GM23338 (cell line): ENCODE results near the gene RECQL5. TPM values are rescaled to one million over a fixed set of nuclear protein-coding genes. Genes with fewer than 3 reads are reported as not detected.
A peak's percentile ranks its signal among the peaks of the same experiment; 100 is the strongest.

Experiments
- ATAC-seq: fragments of 200-7000 bp; cut with Tn5 transposase; 3 replicates; pipeline ENCODE4 v1.9.1; 2020
- DNase-seq: peaks from one replicate; pipeline ENCODE4 v3.0.0-alpha.2; 2015; ENCODE audit warnings: low spot score
- H2AFZ ChIP-seq: fragments of 200-600 bp; sonication (generic); 2 replicates; pipeline ENCODE4 v1.8.0; 2016; ENCODE audit warnings: antibody characterized with exemption, mild to moderate bottlenecking, moderate library complexity
- H3F3A ChIP-seq: fragments of 200-600 bp; sonication (generic); replicated peaks from 2 replicates; pipeline ENCODE4 v1.8.0; 2017; ENCODE audit warnings: antibody characterized with exemption, mixed run types, low read depth
- H3K27ac ChIP-seq: fragments of 200-600 bp; sonication (generic); 2 replicates; pipeline ENCODE4 v1.6.1; 2016; ENCODE audit warnings: low read depth
- H3K27me3 ChIP-seq: fragments of 200-600 bp; sonication (generic); 2 replicates; pipeline ENCODE4 v1.8.0; 2016; ENCODE audit warnings: mild to moderate bottlenecking, mixed run types, moderate library complexity; ENCODE audit not compliant: insufficient read depth
- H3K36me3 ChIP-seq: fragments of 200-600 bp; sonication (generic); 2 replicates; pipeline ENCODE4 v1.8.0; 2016; ENCODE audit warnings: mild to moderate bottlenecking; ENCODE audit not compliant: insufficient read depth
- H3K4me1 ChIP-seq: fragments of 200-600 bp; sonication (generic); 2 replicates; pipeline ENCODE4 v1.8.0; 2016; ENCODE audit warnings: mild to moderate bottlenecking, moderate library complexity; ENCODE audit not compliant: insufficient read depth
- H3K4me2 ChIP-seq: fragments of 200-600 bp; sonication (generic); 2 replicates; pipeline ENCODE4 v1.7.1; 2017; ENCODE audit warnings: mixed run types
- H3K4me3 ChIP-seq: fragments of 200-600 bp; sonication (generic); 2 replicates; pipeline ENCODE4 v1.6.1; 2016; ENCODE audit warnings: mixed run types
- H3K79me2 ChIP-seq: fragments of 200-600 bp; sonication (generic); replicated peaks from 2 replicates; pipeline ENCODE4 v1.8.0; 2017; ENCODE audit warnings: mild to moderate bottlenecking; ENCODE audit not compliant: insufficient read depth
- H3K9me2 ChIP-seq: fragments of 200-600 bp; sonication (generic); 2 replicates; pipeline ENCODE4 v1.8.0; 2017; ENCODE audit not compliant: insufficient read depth
- H4K20me1 ChIP-seq: fragments of 200-600 bp; sonication (generic); replicated peaks from 2 replicates; pipeline ENCODE4 v1.8.0; 2017; ENCODE audit warnings: mild to moderate bottlenecking; ENCODE audit not compliant: insufficient read depth
- H3K27ac Mint-ChIP-seq: 2 replicates; pipeline ENCODE4 v1.8.0; 2020; ENCODE audit warnings: inconsistent platforms, mild to moderate bottlenecking, moderate library complexity, mixed read lengths
- H3K27me3 Mint-ChIP-seq: 3 replicates; pipeline ENCODE4 v1.8.0; 2022; ENCODE audit warnings: low read depth, mild to moderate bottlenecking, moderate library complexity, mixed read lengths, inconsistent platforms; ENCODE audit not compliant: insufficient read depth, poor library complexity
- H3K36me3 Mint-ChIP-seq: 3 replicates; pipeline ENCODE4 v1.8.0; 2021; ENCODE audit warnings: low read depth, mild to moderate bottlenecking, inconsistent platforms, moderate library complexity, mixed read lengths
- H3K4me1 Mint-ChIP-seq: 3 replicates; pipeline ENCODE4 v1.8.0; 2020; ENCODE audit warnings: mild to moderate bottlenecking, inconsistent platforms, mixed read lengths
- H3K4me3 Mint-ChIP-seq: 3 replicates; pipeline ENCODE4 v1.8.0; 2021; ENCODE audit warnings: moderate library complexity, mild to moderate bottlenecking, inconsistent platforms, mixed read lengths
- H3K9me3 Mint-ChIP-seq: 3 replicates; pipeline ENCODE4 v1.8.0; 2020; ENCODE audit warnings: moderate library complexity, mild to moderate bottlenecking, inconsistent platforms, mixed read lengths
- CREB1 ChIP-seq: fragments of 250-450 bp; sonication (Bioruptor Pico); IDR thresholded peaks from 2 replicates; pipeline ENCODE4 v1.5.0; 2020; ENCODE audit warnings: low read depth, mild to moderate bottlenecking, moderate library complexity
- CTCF ChIP-seq, 2 experiments: fragments of 200-600 bp in 1 of 2; sonication (generic) in 1 of 2; conservative IDR thresholded peaks; 2 replicates each; pipeline versions ENCODE4 v1.5.1 to v1.6.1; 2016 to 2017; ENCODE audit warnings: antibody characterized with exemption in 2 of 2, low read depth in 2 of 2, mild to moderate bottlenecking in 2 of 2, moderate library complexity in 1 of 2
- ETS1 ChIP-seq: IDR thresholded peaks from 2 replicates; pipeline ENCODE4 v1.6.1; 2016; ENCODE audit warnings: antibody characterized with exemption
- EZH2 ChIP-seq: fragments of 200-600 bp; sonication (generic); IDR thresholded peaks from one replicate; pipeline ENCODE4 v1.8.0; 2017; ENCODE audit warnings: antibody characterized with exemption, mild to moderate bottlenecking, low read depth; ENCODE audit not compliant: unreplicated experiment
- EZH2phosphoT487 ChIP-seq: fragments of 200-600 bp; sonication (generic); IDR thresholded peaks from one replicate; pipeline ENCODE4 v1.8.1; 2018; ENCODE audit warnings: antibody characterized with exemption; ENCODE audit not compliant: unreplicated experiment
- JUNB ChIP-seq: IDR thresholded peaks from one replicate; pipeline ENCODE4 v1.6.1; 2016; ENCODE audit warnings: antibody characterized with exemption; ENCODE audit not compliant: unreplicated experiment
- NANOG ChIP-seq: IDR thresholded peaks from 2 replicates; pipeline ENCODE4 v1.6.1; 2016; ENCODE audit warnings: antibody characterized with exemption, borderline replicate concordance
- POLR2AphosphoS5 ChIP-seq: IDR thresholded peaks from 2 replicates; pipeline ENCODE4 v1.6.1; 2016; ENCODE audit warnings: antibody characterized with exemption, low read depth
- REST ChIP-seq: IDR thresholded peaks from one replicate; pipeline ENCODE4 v1.6.1; 2018; ENCODE audit warnings: antibody characterized with exemption; ENCODE audit not compliant: unreplicated experiment
- STAT1 ChIP-seq: IDR thresholded peaks from one replicate; pipeline ENCODE4 v1.6.1; 2016; ENCODE audit warnings: antibody characterized with exemption; ENCODE audit not compliant: unreplicated experiment
- ZNF114 ChIP-seq: fragments of 250-450 bp; sonication (Bioruptor Pico); IDR thresholded peaks from 2 replicates; pipeline ENCODE4 v1.5.0; 2020; ENCODE audit warnings: mild to moderate bottlenecking, moderate library complexity
- ZNF331 ChIP-seq: fragments of 250-450 bp; sonication (Bioruptor Pico); IDR thresholded peaks from 2 replicates; pipeline ENCODE4 v1.5.0; 2020; ENCODE audit warnings: low read depth, mild to moderate bottlenecking, moderate library complexity
- ZNF462 ChIP-seq: fragments of 250-450 bp; sonication (Bioruptor Pico); IDR thresholded peaks from 2 replicates; pipeline ENCODE4 v1.5.0; 2020; ENCODE audit warnings: mild to moderate bottlenecking, moderate library complexity
- long read RNA-seq: library from polyadenylated mRNA; unstranded; transcript quantifications from one replicate; pipeline ENCODE4 v2.0.0, GENCODE V29; 2020; ENCODE audit not compliant: unreplicated experiment
- polyA plus RNA-seq: library from polyadenylated mRNA; unstranded; fragments of >200 nt; fragmentation: Nextera tagmentation; extraction: Ambion mirVana; gene quantifications from 2 replicates; pipeline ENCODE4 v1.2.1, GENCODE V29; 2016
- total RNA-seq: library from RNA; depleted of rRNA; stranded (reverse); fragments of >200 nt; shearing (Covaris generic); gene quantifications from 2 replicates; pipeline ENCODE4 v1.2.3, GENCODE V29; 2014; rRNA removed

Gene RECQL5
- total RNA-seq, result 23.3 and 24.5 TPM in 2 replicates
- 19.9 and 20.0 TPM in 2 replicates for polyA plus RNA-seq
- long read RNA-seq, partial matches to known transcripts, result 5 of 11 reads
- long read RNA-seq, other reads (novel, unspliced or antisense), result 1 of 11 reads

GRCh38 chr17:75666959-75667790 is at the start of gene RECQL5, which contains the start of gene SAP30BP:
RECQL5 (minus strand) TSS chr17:75667154; CDS start chr17:75666557, 597 bp downstream.
SAP30BP (plus strand) TSS chr17:75667338; CDS start chr17:75667373, 35 bp downstream.
- ATAC-seq (peak; percentile 100), DNase-seq (peak; percentile 100)
- peak within 1 kb of the TSS; percentile 99 for H3K4me2 ChIP-seq
- H3F3A ChIP-seq, result peaks cover 11% of the 10 kb centered on the region
- peaks cover 14% of the 10 kb centered on the region for H3K4me1 ChIP-seq
- peak within 1 kb of the TSS; percentile 40; the same call in 1 of the 2 replicates for H2AFZ ChIP-seq
- peaks cover 28% of the 10 kb centered on the region for H3K36me3 ChIP-seq
- no peaks in the 10 kb centered on the region for H3K27me3 ChIP-seq
- H3K9me2 ChIP-seq, result no peaks in the 10 kb centered on the region
- peaks cover 18% of the 10 kb centered on the region for H4K20me1 ChIP-seq
- H3K9me3 Mint-ChIP-seq, result no peaks in the 10 kb centered on the region
- no peaks in the 10 kb centered on the region for H3K27me3 Mint-ChIP-seq
- H3K27ac ChIP-seq, result peak within 1 kb of the TSS; percentile 81
- no peak within 1 kb of the TSS; the same call in 1 of the 2 replicates for H3K27ac Mint-ChIP-seq
- TF ChIP-seq CREB1 (CRISPR knock-in tag) (peak; percentile 97), POLR2AphosphoS5 (peak; percentile 58), ETS1 (peak; percentile 80), REST (no peak), JUNB (no peak), ZNF462 (no peak), NANOG (no peak), ZNF114 (CRISPR knock-in tag) (no peak), CTCF (conservative IDR thresholded peaks at IDR 0.05; ENCODE audit: low read depth in 2 of 2) (no peak), EZH2 (no peak), EZH2phosphoT487 (no peak), STAT1 (no peak), ZNF331 (no peak)
- peaks cover 39% of the 10 kb centered on the region for H3K36me3 Mint-ChIP-seq
- H3K4me1 Mint-ChIP-seq, result peaks cover 10% of the 10 kb centered on the region
- peaks cover 67% of the 10 kb centered on the region for H3K79me2 ChIP-seq
- H3K4me3 Mint-ChIP-seq, result no peak within 1 kb of the TSS
- peak within 1 kb of the TSS; percentile 81 for H3K4me3 ChIP-seq
